ENCODE measurements around the gene EMC8.

Gene EMC8

DNA sequence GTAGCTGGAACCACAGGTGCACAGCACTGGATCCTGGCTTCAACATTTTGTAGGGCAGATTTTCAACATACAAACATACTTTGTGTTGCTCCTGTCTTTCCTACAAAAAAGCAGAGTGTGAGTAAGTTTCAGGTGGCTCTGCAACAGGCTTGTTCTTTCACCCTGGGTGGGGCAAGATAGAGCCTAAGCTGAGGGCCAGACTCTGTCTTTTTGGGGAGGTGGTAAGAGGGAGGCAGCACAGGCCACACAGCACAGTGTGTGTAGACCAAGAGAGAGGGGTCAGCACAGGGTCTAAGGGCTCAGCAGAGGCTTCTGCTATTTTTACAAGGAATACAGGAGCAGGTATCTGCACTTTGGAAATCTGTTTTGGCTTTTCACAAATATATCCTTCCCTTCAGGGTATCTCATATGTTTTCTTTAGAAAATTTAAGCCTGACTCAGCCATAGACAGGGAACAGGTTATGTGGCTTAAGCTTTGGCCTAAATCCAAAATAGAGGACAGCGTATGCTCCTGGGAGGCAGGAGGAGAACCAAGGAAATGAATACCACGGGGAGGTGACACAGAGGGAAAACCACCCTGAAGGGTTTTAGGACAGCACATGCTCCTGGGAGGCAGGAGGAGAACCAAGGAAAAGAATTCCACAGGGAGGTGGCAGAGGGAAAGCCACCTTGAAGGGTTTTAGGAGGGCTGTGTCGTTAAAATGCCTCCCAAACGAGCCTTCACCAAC lies 21.6 kb downstream of the EMC8 start:
- Histone ChIP-seq H3K4me3 (ENCODE audit: low read length in 2 of 2) (no peak overlapping the region), H3K4me1 (ENCODE audit: control insufficient read depth in 2 of 2, insufficient read depth in 2 of 2, low read length in 2 of 2) (peaks cover 0 to 4% of the 10 kb centered on the region in 2 donors), H3K9ac (ENCODE audit: low read depth in 1 of 2, low read length in 2 of 2) (no peak overlapping the region), H3K36me3 (ENCODE audit: control insufficient read depth in 2 of 2, insufficient read depth in 2 of 2, low read length in 2 of 2) (peaks cover 23 to 39% of the 10 kb centered on the region in 2 donors), H3K9me3 (ENCODE audit: control insufficient read depth in 2 of 2, low read length in 2 of 2) (no peaks in the 10 kb centered on the region), H3K27me3 (ENCODE audit: control insufficient read depth in 2 of 2, insufficient read depth in 2 of 2, low read length in 2 of 2) (no peaks in the 10 kb centered on the region), H3K27ac (ENCODE audit: low read depth in 2 of 2, low read length in 2 of 2) (no peak overlapping the region)

DNA sequence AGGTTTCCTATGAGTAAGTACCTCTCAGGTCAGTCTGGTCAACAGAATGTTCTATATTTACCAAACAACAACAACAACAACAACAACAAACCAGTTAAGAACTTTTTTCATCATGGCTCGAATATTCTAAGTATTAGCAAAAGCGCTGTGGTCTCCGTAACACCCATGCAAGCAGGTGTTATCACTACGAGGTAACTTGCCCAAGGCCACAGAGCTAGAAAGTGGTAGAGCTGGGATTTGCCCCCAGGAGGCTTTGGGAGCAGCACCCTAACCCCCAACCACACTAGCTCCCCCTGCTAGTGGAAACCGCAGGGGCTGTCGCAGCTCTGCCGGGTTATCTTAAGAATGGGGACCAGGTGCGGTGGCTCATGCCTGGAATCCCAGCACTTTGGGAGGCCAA lies 24.5 kb downstream of the EMC8 start:
- Histone ChIP-seq H3K27me3 (ENCODE audit: control insufficient read depth in 2 of 2, insufficient read depth in 2 of 2, low read length in 2 of 2) (no peaks in the 10 kb centered on the region), H3K4me3 (ENCODE audit: low read length in 2 of 2) (no peak overlapping the region), H3K36me3 (ENCODE audit: control insufficient read depth in 2 of 2, insufficient read depth in 2 of 2, low read length in 2 of 2) (peaks cover 11 to 26% of the 10 kb centered on the region in 2 donors), H3K27ac (ENCODE audit: low read depth in 2 of 2, low read length in 2 of 2) (no peak overlapping the region), H3K4me1 (ENCODE audit: control insufficient read depth in 2 of 2, insufficient read depth in 2 of 2, low read length in 2 of 2) (no peaks in the 10 kb centered on the region), H3K9ac (ENCODE audit: low read depth in 1 of 2, low read length in 2 of 2) (no peak overlapping the region), H3K9me3 (ENCODE audit: control insufficient read depth in 2 of 2, low read length in 2 of 2) (no peaks in the 10 kb centered on the region)

DNA sequence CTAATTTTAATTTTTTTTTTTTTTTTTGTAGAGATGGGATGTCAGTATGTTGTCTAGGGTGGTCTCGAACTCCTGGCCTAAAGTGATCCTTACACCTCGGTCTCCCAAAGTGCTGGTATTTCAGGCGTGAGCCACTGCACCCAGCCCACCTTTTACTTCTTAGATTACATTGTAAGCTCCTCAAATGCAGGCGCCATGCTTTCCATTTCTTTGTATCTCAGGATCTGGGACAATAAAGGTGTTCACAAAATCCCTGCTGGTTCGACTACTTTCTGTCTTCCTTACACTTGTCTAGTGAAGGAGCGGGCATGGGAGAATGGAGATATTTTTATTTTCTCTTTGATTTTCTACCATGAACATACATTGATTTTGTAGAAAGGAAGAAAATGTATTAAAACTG lies 25.2 kb downstream of the EMC8 start:
- H3K27ac ChIP-seq (ENCODE audit: low read depth in 2 of 2, low read length in 2 of 2) = no peak overlapping the region
- H3K9ac ChIP-seq (ENCODE audit: low read depth in 1 of 2, low read length in 2 of 2) = no peak overlapping the region
- H3K9me3 ChIP-seq (ENCODE audit: control insufficient read depth in 2 of 2, low read length in 2 of 2) = no peaks in the 10 kb centered on the region
- H3K27me3 ChIP-seq (ENCODE audit: control insufficient read depth in 2 of 2, insufficient read depth in 2 of 2, low read length in 2 of 2) = no peaks in the 10 kb centered on the region
- H3K36me3 ChIP-seq (ENCODE audit: control insufficient read depth in 2 of 2, insufficient read depth in 2 of 2, low read length in 2 of 2) = peaks cover 4 to 20% of the 10 kb centered on the region in 2 donors
- H3K4me1 ChIP-seq (ENCODE audit: control insufficient read depth in 2 of 2, insufficient read depth in 2 of 2, low read length in 2 of 2) = no peaks in the 10 kb centered on the region
- H3K4me3 ChIP-seq (ENCODE audit: low read length in 2 of 2) = no peak overlapping the region

GRCh38 chr16:85773044-85773443 lies 26.3 kb downstream of the EMC8 start:
- H3K9ac ChIP-seq (ENCODE audit: low read depth in 1 of 2, low read length in 2 of 2) = no peak overlapping the region
- H3K4me3 ChIP-seq (ENCODE audit: low read length in 2 of 2) = no peak overlapping the region
- H3K27me3 ChIP-seq (ENCODE audit: control insufficient read depth in 2 of 2, insufficient read depth in 2 of 2, low read length in 2 of 2) = no peaks in the 10 kb centered on the region
- no peak overlapping the region for H3K27ac ChIP-seq (ENCODE audit: low read depth in 2 of 2, low read length in 2 of 2)
- H3K36me3 ChIP-seq (ENCODE audit: control insufficient read depth in 2 of 2, insufficient read depth in 2 of 2, low read length in 2 of 2) = peaks cover 0 to 9% of the 10 kb centered on the region in 2 donors
- H3K4me1 ChIP-seq (ENCODE audit: control insufficient read depth in 2 of 2, insufficient read depth in 2 of 2, low read length in 2 of 2) = no peaks in the 10 kb centered on the region
- H3K9me3 ChIP-seq (ENCODE audit: control insufficient read depth in 2 of 2, low read length in 2 of 2) = no peaks in the 10 kb centered on the region

DNA sequence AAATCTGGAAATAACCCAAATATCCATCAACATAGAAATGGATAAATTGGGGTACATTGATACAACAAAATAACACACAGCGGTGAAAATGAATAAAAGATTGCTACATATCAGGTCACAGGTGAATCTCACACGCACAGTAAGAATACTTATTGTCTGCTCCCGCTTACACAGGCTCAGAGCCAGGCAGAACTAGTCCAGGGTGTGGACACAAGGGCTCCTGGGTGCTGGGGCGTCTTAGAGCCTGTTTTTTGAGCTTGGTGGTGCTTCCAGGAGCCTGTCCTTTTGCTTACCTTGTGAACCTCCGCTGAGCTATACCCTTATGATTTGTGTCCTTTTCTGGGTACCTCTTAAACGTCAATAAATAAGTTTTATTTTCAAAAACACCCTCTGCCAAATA lies 28.6 kb downstream of the EMC8 start:
- Histone ChIP-seq H3K4me1 (ENCODE audit: control insufficient read depth in 2 of 2, insufficient read depth in 2 of 2, low read length in 2 of 2) (no peaks in the 10 kb centered on the region), H3K27me3 (ENCODE audit: control insufficient read depth in 2 of 2, insufficient read depth in 2 of 2, low read length in 2 of 2) (no peaks in the 10 kb centered on the region), H3K36me3 (ENCODE audit: control insufficient read depth in 2 of 2, insufficient read depth in 2 of 2, low read length in 2 of 2) (no peaks in the 10 kb centered on the region), H3K27ac (ENCODE audit: low read depth in 2 of 2, low read length in 2 of 2) (no peak overlapping the region), H3K9me3 (ENCODE audit: control insufficient read depth in 2 of 2, low read length in 2 of 2) (no peaks in the 10 kb centered on the region), H3K4me3 (ENCODE audit: low read length in 2 of 2) (no peak overlapping the region), H3K9ac (ENCODE audit: low read depth in 1 of 2, low read length in 2 of 2) (no peak overlapping the region)

DNA sequence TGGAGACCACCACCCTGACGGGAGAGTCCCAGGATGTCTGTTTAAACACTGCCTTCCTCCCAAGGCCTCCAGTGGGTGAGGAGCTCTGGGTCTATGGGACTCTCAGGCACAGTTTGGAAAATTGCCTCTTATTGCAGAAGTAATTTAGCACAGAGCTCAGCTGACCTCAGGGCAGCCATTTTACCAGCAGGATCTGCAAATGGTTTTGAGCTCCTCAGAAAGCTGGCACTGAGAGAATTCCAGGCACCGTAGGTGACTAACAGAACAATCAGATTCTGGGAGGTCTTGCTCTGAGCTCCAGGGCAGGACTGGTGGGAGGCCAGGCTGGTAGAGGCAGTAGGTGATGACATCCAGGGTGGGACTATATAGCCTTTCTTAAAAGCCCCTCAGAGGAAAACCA lies 31.1 kb downstream of the EMC8 start:
- Histone ChIP-seq H3K27ac (ENCODE audit: low read depth in 2 of 2, low read length in 2 of 2) (no peak overlapping the region), H3K4me1 (ENCODE audit: control insufficient read depth in 2 of 2, insufficient read depth in 2 of 2, low read length in 2 of 2) (no peaks in the 10 kb centered on the region), H3K27me3 (ENCODE audit: control insufficient read depth in 2 of 2, insufficient read depth in 2 of 2, low read length in 2 of 2) (no peaks in the 10 kb centered on the region), H3K4me3 (ENCODE audit: low read length in 2 of 2) (no peak overlapping the region), H3K36me3 (ENCODE audit: control insufficient read depth in 2 of 2, insufficient read depth in 2 of 2, low read length in 2 of 2) (no peaks in the 10 kb centered on the region), H3K9ac (ENCODE audit: low read depth in 1 of 2, low read length in 2 of 2) (no peak overlapping the region), H3K9me3 (ENCODE audit: control insufficient read depth in 2 of 2, low read length in 2 of 2) (no peaks in the 10 kb centered on the region)

DNA sequence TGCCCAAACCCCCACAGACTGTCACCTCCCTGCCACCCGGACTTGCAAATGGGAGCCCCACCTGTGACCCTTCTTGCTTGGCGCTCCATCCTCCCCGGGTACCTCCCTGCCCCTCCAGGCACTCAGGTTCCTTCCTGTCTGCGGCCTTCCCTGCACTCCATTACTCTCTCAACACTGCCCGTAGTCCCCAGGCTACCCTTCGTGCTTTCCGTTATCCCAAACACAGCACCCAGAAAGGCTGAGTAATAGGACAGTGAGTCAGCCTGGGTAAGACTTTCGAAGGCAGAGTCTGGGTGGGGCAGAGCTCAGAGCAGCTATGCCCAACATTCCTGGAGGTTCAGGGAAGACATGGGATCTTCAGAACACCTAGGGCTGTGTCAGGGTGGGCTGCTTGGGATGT lies 31.8 kb downstream of the EMC8 start:
- Histone ChIP-seq H3K9ac (ENCODE audit: low read depth in 1 of 2, low read length in 2 of 2) (no peak overlapping the region), H3K36me3 (ENCODE audit: control insufficient read depth in 2 of 2, insufficient read depth in 2 of 2, low read length in 2 of 2) (no peaks in the 10 kb centered on the region), H3K4me1 (ENCODE audit: control insufficient read depth in 2 of 2, insufficient read depth in 2 of 2, low read length in 2 of 2) (no peaks in the 10 kb centered on the region), H3K4me3 (ENCODE audit: low read length in 2 of 2) (no peak overlapping the region), H3K9me3 (ENCODE audit: control insufficient read depth in 2 of 2, low read length in 2 of 2) (no peaks in the 10 kb centered on the region), H3K27me3 (ENCODE audit: control insufficient read depth in 2 of 2, insufficient read depth in 2 of 2, low read length in 2 of 2) (peaks cover 0 to under 1% of the 10 kb centered on the region in 2 donors), H3K27ac (ENCODE audit: low read depth in 2 of 2, low read length in 2 of 2) (no peak overlapping the region)

DNA sequence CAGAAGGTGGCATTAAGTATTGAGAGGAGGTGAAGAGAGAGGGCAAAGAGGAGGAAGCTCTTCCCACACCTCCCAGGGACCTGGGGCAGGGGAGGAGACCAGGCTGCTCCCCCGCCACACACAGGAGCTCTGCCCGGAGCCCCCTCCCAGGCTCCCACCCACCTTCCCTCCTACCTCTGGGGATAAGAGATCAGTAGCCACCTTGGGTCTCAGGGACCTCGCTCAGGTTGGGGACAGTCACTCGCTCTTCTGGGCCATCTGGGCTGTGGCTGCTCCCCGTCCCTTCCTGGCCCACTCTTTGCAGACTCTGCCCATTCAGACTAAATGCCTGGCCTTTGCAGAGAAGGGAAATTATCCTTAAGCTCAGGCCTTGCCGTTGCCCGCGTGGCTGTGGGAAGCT lies 33.6 kb downstream of the EMC8 start:
- Histone ChIP-seq H3K27ac (ENCODE audit: low read depth in 2 of 2, low read length in 2 of 2) (no peak overlapping the region), H3K4me3 (ENCODE audit: low read length in 2 of 2) (no peak overlapping the region), H3K4me1 (ENCODE audit: control insufficient read depth in 2 of 2, insufficient read depth in 2 of 2, low read length in 2 of 2) (no peaks in the 10 kb centered on the region), H3K36me3 (ENCODE audit: control insufficient read depth in 2 of 2, insufficient read depth in 2 of 2, low read length in 2 of 2) (no peaks in the 10 kb centered on the region), H3K9me3 (ENCODE audit: control insufficient read depth in 2 of 2, low read length in 2 of 2) (no peaks in the 10 kb centered on the region), H3K27me3 (ENCODE audit: control insufficient read depth in 2 of 2, insufficient read depth in 2 of 2, low read length in 2 of 2) (peaks cover 0 to 5% of the 10 kb centered on the region in 2 donors), H3K9ac (ENCODE audit: low read depth in 1 of 2, low read length in 2 of 2) (no peak overlapping the region)

GRCh38 chr16:85765211-85765610 lies 34.1 kb downstream of the EMC8 start:
- no peaks in the 10 kb centered on the region for H3K9me3 ChIP-seq (ENCODE audit: control insufficient read depth in 2 of 2, low read length in 2 of 2)
- H3K4me1 ChIP-seq (ENCODE audit: control insufficient read depth in 2 of 2, insufficient read depth in 2 of 2, low read length in 2 of 2) = no peaks in the 10 kb centered on the region
- H3K27ac ChIP-seq (ENCODE audit: low read depth in 2 of 2, low read length in 2 of 2) = no peak overlapping the region
- H3K36me3 ChIP-seq (ENCODE audit: control insufficient read depth in 2 of 2, insufficient read depth in 2 of 2, low read length in 2 of 2) = no peaks in the 10 kb centered on the region
- peaks cover 0 to 8% of the 10 kb centered on the region in 2 donors for H3K27me3 ChIP-seq (ENCODE audit: control insufficient read depth in 2 of 2, insufficient read depth in 2 of 2, low read length in 2 of 2)
- no peak overlapping the region for H3K4me3 ChIP-seq (ENCODE audit: low read length in 2 of 2)
- H3K9ac ChIP-seq (ENCODE audit: low read depth in 1 of 2, low read length in 2 of 2) = no peak overlapping the region

DNA sequence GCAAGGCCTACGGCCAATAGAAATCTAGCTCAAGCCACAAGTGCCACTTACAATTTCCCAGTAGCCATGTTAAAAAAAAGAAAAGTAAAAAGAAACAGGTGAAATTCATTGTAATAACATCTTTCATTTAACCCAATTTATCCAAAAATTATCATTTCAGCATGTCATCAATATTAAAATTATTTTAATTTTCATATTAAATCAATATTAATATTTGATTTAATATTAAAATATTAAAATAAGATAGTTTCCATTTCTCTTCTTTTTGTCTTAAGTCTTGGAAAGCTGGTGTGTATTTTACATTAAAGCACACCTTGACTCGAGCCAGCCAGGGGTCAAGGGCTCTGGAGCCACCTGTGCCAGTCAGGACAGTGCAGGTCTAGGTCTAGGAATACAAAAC lies 35.7 kb downstream of the EMC8 start:
- H3K9ac ChIP-seq (ENCODE audit: low read depth in 1 of 2, low read length in 2 of 2) = no peak overlapping the region
- no peaks in the 10 kb centered on the region for H3K4me1 ChIP-seq (ENCODE audit: control insufficient read depth in 2 of 2, insufficient read depth in 2 of 2, low read length in 2 of 2)
- no peak overlapping the region for H3K27ac ChIP-seq (ENCODE audit: low read depth in 2 of 2, low read length in 2 of 2)
- H3K27me3 ChIP-seq (ENCODE audit: control insufficient read depth in 2 of 2, insufficient read depth in 2 of 2, low read length in 2 of 2) = peaks cover 0 to 10% of the 10 kb centered on the region in 2 donors
- H3K36me3 ChIP-seq (ENCODE audit: control insufficient read depth in 2 of 2, insufficient read depth in 2 of 2, low read length in 2 of 2) = no peaks in the 10 kb centered on the region
- no peak overlapping the region for H3K4me3 ChIP-seq (ENCODE audit: low read length in 2 of 2)
- H3K9me3 ChIP-seq (ENCODE audit: control insufficient read depth in 2 of 2, low read length in 2 of 2) = no peaks in the 10 kb centered on the region
